ENCODE data around the gene WWOX. TPM values are rescaled to one million over a fixed set of nuclear protein-coding genes. Genes with fewer than 3 reads are reported as not detected.

WWOX gene
- total and polyA plus RNA-seq, 2 donors, result 15.4 to 23.9 TPM

- no peak for DNase-seq (ENCODE audit: low read depth in 6 of 9, low spot score in 9 of 9)
- Histone ChIP-seq H3K27me3 (ENCODE audit: control insufficient read depth in 2 of 2, insufficient read depth in 1 of 2, low read length in 1 of 2) (no peaks in the 10 kb centered on the region), H3K4me3 (ENCODE audit: low read length in 2 of 2) (no peak overlapping the region), H3K36me3 (ENCODE audit: control insufficient read depth in 2 of 2, insufficient read depth in 2 of 2, low read length in 1 of 2) (no peaks in the 10 kb centered on the region), H3K4me1 (ENCODE audit: control insufficient read depth in 2 of 2, insufficient read depth in 2 of 2, low read length in 2 of 2) (no peaks in the 10 kb centered on the region), H3K27ac (ENCODE audit: low read depth in 1 of 2, low read length in 1 of 2) (no peak overlapping the region), H3K9me3 (ENCODE audit: control insufficient read depth in 2 of 2, insufficient read depth in 1 of 2, low read length in 1 of 2) (peaks cover 0 to 6% of the 10 kb centered on the region in 2 donors)
- 96% methylated on average over 12 of the region's 12 CpGs for whole genome bisulfite sequencing
Observed at GRCh38 chr16:79121906-79122305, 1022.5 kb downstream of the WWOX start.

DNA sequence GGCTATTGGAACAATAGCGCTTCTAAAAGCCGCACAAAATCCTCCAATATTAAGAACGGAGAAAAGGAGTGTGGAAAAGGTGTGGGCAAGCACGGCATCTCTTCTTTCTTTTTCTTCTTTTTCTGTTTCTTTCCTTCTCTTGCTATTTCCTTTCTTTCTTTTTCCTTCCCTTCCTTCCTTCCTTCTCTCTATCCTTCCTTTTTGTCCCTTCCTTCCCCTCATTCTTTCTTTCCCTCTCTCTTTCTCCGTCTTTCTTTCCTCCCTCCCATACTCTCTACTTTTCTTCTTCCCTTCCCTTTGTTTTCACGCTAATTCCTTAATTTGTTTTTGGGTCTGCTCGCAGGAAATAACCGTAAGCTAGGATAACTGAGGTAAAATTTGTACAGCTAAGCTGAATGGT, 1022.9 kb downstream of the WWOX start:
- H3K27ac ChIP-seq (ENCODE audit: low read depth in 1 of 2, low read length in 1 of 2), result no peak overlapping the region
- no peaks in the 10 kb centered on the region for H3K36me3 ChIP-seq (ENCODE audit: control insufficient read depth in 2 of 2, insufficient read depth in 2 of 2, low read length in 1 of 2)
- H3K27me3 ChIP-seq (ENCODE audit: control insufficient read depth in 2 of 2, insufficient read depth in 1 of 2, low read length in 1 of 2), result no peaks in the 10 kb centered on the region
- DNase-seq (ENCODE audit: low read depth in 6 of 9, low spot score in 9 of 9), result no peak
- no peaks in the 10 kb centered on the region for H3K4me1 ChIP-seq (ENCODE audit: control insufficient read depth in 2 of 2, insufficient read depth in 2 of 2, low read length in 2 of 2)
- H3K9me3 ChIP-seq (ENCODE audit: control insufficient read depth in 2 of 2, insufficient read depth in 1 of 2, low read length in 1 of 2), result peaks cover 0 to 6% of the 10 kb centered on the region in 2 donors
- no peak overlapping the region for H3K4me3 ChIP-seq (ENCODE audit: low read length in 2 of 2)
- 99% methylated on average over 8 of the region's 8 CpGs for whole genome bisulfite sequencing

DNA sequence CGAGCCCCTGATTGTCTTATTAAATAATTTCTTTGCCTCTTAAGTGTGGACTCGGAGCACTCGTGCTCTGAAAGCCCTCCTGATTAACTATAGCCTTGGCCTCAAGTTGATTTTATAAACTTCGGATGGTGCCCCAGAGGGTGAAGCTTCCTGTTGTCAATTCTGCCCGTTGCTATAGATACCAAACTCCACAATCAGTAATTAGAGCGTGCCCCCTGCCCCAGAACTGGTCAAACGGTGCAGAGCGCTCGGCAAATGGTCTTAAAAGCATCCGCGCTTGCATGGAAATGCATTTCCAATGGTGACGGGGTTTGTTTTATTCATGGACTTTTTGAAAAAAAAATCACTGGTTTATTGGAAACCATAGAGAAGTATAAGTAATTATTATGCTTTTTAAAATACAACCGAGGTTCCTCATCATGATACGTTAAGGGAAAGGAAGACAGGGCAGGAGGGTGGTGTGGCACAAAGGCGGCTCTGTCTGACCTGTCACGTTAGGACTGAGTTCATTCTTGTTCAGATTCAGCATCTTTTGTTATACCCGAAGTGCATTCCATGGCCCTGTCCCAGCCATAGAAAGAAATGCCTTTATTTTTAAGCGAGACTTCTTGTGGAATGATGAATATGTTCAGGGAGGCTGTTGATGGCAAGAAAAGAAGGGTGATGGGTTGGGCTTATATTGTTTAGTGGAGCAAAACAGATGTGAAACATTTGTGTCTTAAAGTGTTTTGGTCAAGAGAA, 1024.7 kb downstream of the WWOX start:
- Histone ChIP-seq H3K36me3 (ENCODE audit: control insufficient read depth in 2 of 2, insufficient read depth in 2 of 2, low read length in 1 of 2) (no peaks in the 10 kb centered on the region), H3K4me3 (ENCODE audit: low read length in 2 of 2) (no peak overlapping the region), H3K9me3 (ENCODE audit: control insufficient read depth in 2 of 2, insufficient read depth in 1 of 2, low read length in 1 of 2) (peaks cover 0 to 6% of the 10 kb centered on the region in 2 donors), H3K4me1 (ENCODE audit: control insufficient read depth in 2 of 2, insufficient read depth in 2 of 2, low read length in 2 of 2) (no peaks in the 10 kb centered on the region), H3K27ac (ENCODE audit: low read depth in 1 of 2, low read length in 1 of 2) (no peak overlapping the region), H3K27me3 (ENCODE audit: control insufficient read depth in 2 of 2, insufficient read depth in 1 of 2, low read length in 1 of 2) (no peaks in the 10 kb centered on the region)
- 97% methylated on average over 18 of the region's 18 CpGs for WGBS
- DNase-seq (ENCODE audit: low read depth in 6 of 9, low spot score in 9 of 9), result no peak

DNA sequence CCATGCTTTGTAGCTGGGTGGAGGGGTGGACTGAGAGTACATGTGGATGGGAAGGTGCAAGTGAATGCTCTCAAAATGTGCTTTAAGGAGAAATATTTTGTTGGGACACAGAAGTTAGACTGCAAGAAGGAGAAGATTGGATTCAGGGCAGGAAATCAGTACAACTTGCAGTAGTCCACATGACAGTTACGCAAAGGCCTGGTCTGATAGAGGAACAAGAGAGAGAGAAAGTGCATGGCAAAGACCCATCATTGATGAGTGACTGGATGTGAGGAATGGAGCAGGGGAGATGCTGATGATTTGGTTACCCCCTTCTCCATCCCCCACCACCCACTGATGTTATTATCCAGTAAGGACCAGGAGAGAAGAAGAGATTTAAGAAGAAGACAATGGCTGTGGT, 1028.3 kb downstream of the WWOX start:
- Histone ChIP-seq H3K36me3 (ENCODE audit: control insufficient read depth in 2 of 2, insufficient read depth in 2 of 2, low read length in 1 of 2) (no peaks in the 10 kb centered on the region), H3K4me3 (ENCODE audit: low read length in 2 of 2) (no peak overlapping the region), H3K27me3 (ENCODE audit: control insufficient read depth in 2 of 2, insufficient read depth in 1 of 2, low read length in 1 of 2) (no peaks in the 10 kb centered on the region), H3K4me1 (ENCODE audit: control insufficient read depth in 2 of 2, insufficient read depth in 2 of 2, low read length in 2 of 2) (no peaks in the 10 kb centered on the region), H3K9me3 (ENCODE audit: control insufficient read depth in 2 of 2, insufficient read depth in 1 of 2, low read length in 1 of 2) (peaks cover 0 to 4% of the 10 kb centered on the region in 2 donors), H3K27ac (ENCODE audit: low read depth in 1 of 2, low read length in 1 of 2) (no peak overlapping the region)
- WGBS, result 98% methylated on average over 1 of the region's 1 CpG
- no peak for DNase-seq (ENCODE audit: low read depth in 6 of 9, low spot score in 9 of 9)

GRCh38 chr16:79128706-79129105, 1029.3 kb downstream of the WWOX start:
- DNase-seq (ENCODE audit: low read depth in 6 of 9, low spot score in 9 of 9), result no peak
- H3K27me3 ChIP-seq (ENCODE audit: control insufficient read depth in 2 of 2, insufficient read depth in 1 of 2, low read length in 1 of 2), result no peaks in the 10 kb centered on the region
- H3K4me1 ChIP-seq (ENCODE audit: control insufficient read depth in 2 of 2, insufficient read depth in 2 of 2, low read length in 2 of 2), result no peaks in the 10 kb centered on the region
- H3K9me3 ChIP-seq (ENCODE audit: control insufficient read depth in 2 of 2, insufficient read depth in 1 of 2, low read length in 1 of 2), result no peaks in the 10 kb centered on the region
- H3K27ac ChIP-seq (ENCODE audit: low read depth in 1 of 2, low read length in 1 of 2), result no peak overlapping the region
- 98% methylated on average over 5 of the region's 5 CpGs for WGBS
- no peaks in the 10 kb centered on the region for H3K36me3 ChIP-seq (ENCODE audit: control insufficient read depth in 2 of 2, insufficient read depth in 2 of 2, low read length in 1 of 2)
- H3K4me3 ChIP-seq (ENCODE audit: low read length in 2 of 2), result no peak overlapping the region

DNA sequence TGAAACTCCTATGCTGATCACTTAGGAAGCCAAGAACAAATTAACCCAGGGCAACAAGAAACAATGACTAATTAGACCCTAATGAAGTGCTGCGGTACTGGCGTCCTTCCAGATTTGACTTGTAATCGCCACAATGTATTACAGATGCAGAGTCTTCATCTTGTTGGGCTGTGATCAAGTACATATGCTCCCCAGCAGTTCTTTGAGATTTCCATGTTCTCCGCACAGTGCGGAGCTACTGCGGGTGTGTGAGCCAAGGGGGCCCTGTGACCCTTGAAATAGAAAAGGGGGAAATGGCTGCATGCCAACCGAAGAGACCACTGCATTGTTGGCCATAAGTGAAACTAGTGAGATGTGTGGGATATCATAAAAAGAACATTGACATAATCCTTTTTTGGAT, 1031.2 kb downstream of the WWOX start:
- Histone ChIP-seq H3K27me3 (ENCODE audit: control insufficient read depth in 2 of 2, insufficient read depth in 1 of 2, low read length in 1 of 2) (no peaks in the 10 kb centered on the region), H3K36me3 (ENCODE audit: control insufficient read depth in 2 of 2, insufficient read depth in 2 of 2, low read length in 1 of 2) (no peaks in the 10 kb centered on the region), H3K4me3 (ENCODE audit: low read length in 2 of 2) (no peak overlapping the region), H3K4me1 (ENCODE audit: control insufficient read depth in 2 of 2, insufficient read depth in 2 of 2, low read length in 2 of 2) (no peaks in the 10 kb centered on the region), H3K27ac (ENCODE audit: low read depth in 1 of 2, low read length in 1 of 2) (no peak overlapping the region), H3K9me3 (ENCODE audit: control insufficient read depth in 2 of 2, insufficient read depth in 1 of 2, low read length in 1 of 2) (no peaks in the 10 kb centered on the region)
- 97% methylated on average over 7 of the region's 7 CpGs for WGBS
- no peak for DNase-seq (ENCODE audit: low read depth in 6 of 9, low spot score in 9 of 9)

- no peak overlapping the region for H3K27ac ChIP-seq (ENCODE audit: low read depth in 1 of 2, low read length in 1 of 2)
- H3K27me3 ChIP-seq (ENCODE audit: control insufficient read depth in 2 of 2, insufficient read depth in 1 of 2, low read length in 1 of 2), result no peaks in the 10 kb centered on the region
- no peaks in the 10 kb centered on the region for H3K36me3 ChIP-seq (ENCODE audit: control insufficient read depth in 2 of 2, insufficient read depth in 2 of 2, low read length in 1 of 2)
- 96% methylated on average over 6 of the region's 6 CpGs for WGBS
- H3K9me3 ChIP-seq (ENCODE audit: control insufficient read depth in 2 of 2, insufficient read depth in 1 of 2, low read length in 1 of 2), result no peaks in the 10 kb centered on the region
- DNase-seq (ENCODE audit: low read depth in 6 of 9, low spot score in 9 of 9), result no peak
- no peaks in the 10 kb centered on the region for H3K4me1 ChIP-seq (ENCODE audit: control insufficient read depth in 2 of 2, insufficient read depth in 2 of 2, low read length in 2 of 2)
- no peak overlapping the region for H3K4me3 ChIP-seq (ENCODE audit: low read length in 2 of 2)
Observed at GRCh38 chr16:79131321-79132075, 1032.0 kb downstream of the WWOX start.

GRCh38 chr16:79132701-79133100, 1033.2 kb downstream of the WWOX start:
- Histone ChIP-seq H3K9me3 (ENCODE audit: control insufficient read depth in 2 of 2, insufficient read depth in 1 of 2, low read length in 1 of 2) (no peaks in the 10 kb centered on the region), H3K4me3 (ENCODE audit: low read length in 2 of 2) (no peak overlapping the region), H3K27me3 (ENCODE audit: control insufficient read depth in 2 of 2, insufficient read depth in 1 of 2, low read length in 1 of 2) (no peaks in the 10 kb centered on the region), H3K27ac (ENCODE audit: low read depth in 1 of 2, low read length in 1 of 2) (no peak overlapping the region), H3K4me1 (ENCODE audit: control insufficient read depth in 2 of 2, insufficient read depth in 2 of 2, low read length in 2 of 2) (no peaks in the 10 kb centered on the region), H3K36me3 (ENCODE audit: control insufficient read depth in 2 of 2, insufficient read depth in 2 of 2, low read length in 1 of 2) (no peaks in the 10 kb centered on the region)
- 96% methylated on average over 3 of the region's 3 CpGs for WGBS
- DNase-seq (ENCODE audit: low read depth in 6 of 9, low spot score in 9 of 9), result no peak

DNA sequence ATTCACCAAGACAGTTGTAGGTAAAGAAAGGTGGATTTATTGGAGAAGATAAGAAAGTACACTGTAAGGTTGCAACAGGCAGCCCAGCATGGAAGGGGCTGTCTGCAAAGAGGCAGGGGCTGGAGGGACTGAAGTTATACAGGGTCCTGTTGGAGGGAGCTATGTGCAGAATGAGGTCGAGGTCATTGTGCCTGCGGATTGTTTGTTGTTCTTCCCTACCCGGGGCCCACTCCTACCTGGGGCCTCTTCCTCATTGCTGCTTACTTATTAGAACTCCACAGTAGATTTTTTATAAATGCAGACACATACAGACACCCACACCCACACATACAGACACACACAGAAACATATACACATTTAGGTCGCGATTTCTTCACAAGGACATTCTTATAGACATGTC, 1034.8 kb downstream of the WWOX start:
- WGBS, result 78% methylated on average over 5 of the region's 5 CpGs
- Histone ChIP-seq H3K4me1 (ENCODE audit: control insufficient read depth in 2 of 2, insufficient read depth in 2 of 2, low read length in 2 of 2) (no peaks in the 10 kb centered on the region), H3K9me3 (ENCODE audit: control insufficient read depth in 2 of 2, insufficient read depth in 1 of 2, low read length in 1 of 2) (no peaks in the 10 kb centered on the region), H3K4me3 (ENCODE audit: low read length in 2 of 2) (no peak overlapping the region), H3K36me3 (ENCODE audit: control insufficient read depth in 2 of 2, insufficient read depth in 2 of 2, low read length in 1 of 2) (no peaks in the 10 kb centered on the region), H3K27me3 (ENCODE audit: control insufficient read depth in 2 of 2, insufficient read depth in 1 of 2, low read length in 1 of 2) (no peaks in the 10 kb centered on the region), H3K27ac (ENCODE audit: low read depth in 1 of 2, low read length in 1 of 2) (no peak overlapping the region)
- no peak for DNase-seq (ENCODE audit: low read depth in 6 of 9, low spot score in 9 of 9)
